Upper lobe of right lung (tissue), 1 donor: ENCODE measurements around the gene ADGRL3. TPM values are rescaled to one million over a fixed set of nuclear protein-coding genes. Genes with fewer than 3 reads are reported as not detected.
"Not testable (repeated sequence)": the region's sequence is repeated elsewhere in the genome, so short reads cannot be mapped to it uniquely, and the experiment has no call there.

Source experiments
- ATAC-seq: fragments of 200-7000 bp; cut with Tn5 transposase; one replicate; pipeline ENCODE4 v1.9.1; 2020; ENCODE audit warnings: mild to moderate bottlenecking, moderate library complexity
- DNase-seq: peaks from one replicate; pipeline ENCODE4 v3.0.0-alpha.2; 2020
- H3K27ac ChIP-seq: fragments of 200-600 bp; one replicate; pipeline ENCODE4 v1.8.0; 2022
- H3K27me3 ChIP-seq: fragments of 200-600 bp; one replicate; pipeline ENCODE4 v1.8.0; 2022; ENCODE audit warnings: mild to moderate bottlenecking
- H3K36me3 ChIP-seq: fragments of 200-600 bp; one replicate; pipeline ENCODE4 v1.8.0; 2022
- H3K4me1 ChIP-seq: fragments of 200-600 bp; one replicate; pipeline ENCODE4 v1.8.0; 2022
- H3K4me3 ChIP-seq: fragments of 200-600 bp; one replicate; pipeline ENCODE4 v1.8.0; 2022; ENCODE audit warnings: mild to moderate bottlenecking
- H3K9me3 ChIP-seq: fragments of 200-600 bp; one replicate; pipeline ENCODE4 v1.8.0; 2022
- intact Hi-C: fragments of 100-400 bp; cut with DNase I; formaldehyde crosslinking; loops from one replicate; pipeline ENCODE4 v1.11.0; 2022
- total RNA-seq: library from RNA; stranded (reverse); fragmentation: NEBNext Ultra II Directional; extraction: Animal tissue kit (Norgen Biotek cat#: 25700); gene quantifications from one replicate; pipeline ENCODE4 v1.2.1, GENCODE V29; 2021
- TF ChIP-seq, protein P1 (sequence below): fragments of 200-600 bp; IDR thresholded peaks from one replicate; pipeline ENCODE4 v1.8.0; 2022; ENCODE audit warnings: antibody characterized with exemption
- donor health status: DM: no; HTN: yes; CAD: no; lungs with severe emphysema.

Gene ADGRL3
- total RNA-seq, 1 donor from 2014 or later = 4.0 TPM

DNA sequence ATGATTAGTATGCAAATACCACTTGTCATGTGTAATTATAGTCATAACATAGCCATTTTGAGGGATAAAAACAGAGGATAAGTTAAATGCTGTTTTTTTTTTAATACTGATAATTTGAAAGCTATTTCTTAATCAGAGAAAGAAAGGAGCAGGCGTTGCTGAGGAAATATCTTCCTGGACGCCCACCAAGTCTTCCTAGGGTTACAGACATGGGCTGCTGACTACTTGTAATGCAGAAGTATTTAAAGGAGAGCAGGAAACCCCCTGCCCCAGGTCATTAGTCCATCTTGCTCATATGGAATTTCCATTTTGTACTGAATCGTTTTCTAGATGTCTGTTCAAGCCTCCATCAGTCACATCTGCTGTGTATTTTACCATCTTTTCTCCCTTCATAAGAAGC lies 176.2 kb downstream of the ADGRL3 start:
- TF ChIP-seq, protein P1, sequence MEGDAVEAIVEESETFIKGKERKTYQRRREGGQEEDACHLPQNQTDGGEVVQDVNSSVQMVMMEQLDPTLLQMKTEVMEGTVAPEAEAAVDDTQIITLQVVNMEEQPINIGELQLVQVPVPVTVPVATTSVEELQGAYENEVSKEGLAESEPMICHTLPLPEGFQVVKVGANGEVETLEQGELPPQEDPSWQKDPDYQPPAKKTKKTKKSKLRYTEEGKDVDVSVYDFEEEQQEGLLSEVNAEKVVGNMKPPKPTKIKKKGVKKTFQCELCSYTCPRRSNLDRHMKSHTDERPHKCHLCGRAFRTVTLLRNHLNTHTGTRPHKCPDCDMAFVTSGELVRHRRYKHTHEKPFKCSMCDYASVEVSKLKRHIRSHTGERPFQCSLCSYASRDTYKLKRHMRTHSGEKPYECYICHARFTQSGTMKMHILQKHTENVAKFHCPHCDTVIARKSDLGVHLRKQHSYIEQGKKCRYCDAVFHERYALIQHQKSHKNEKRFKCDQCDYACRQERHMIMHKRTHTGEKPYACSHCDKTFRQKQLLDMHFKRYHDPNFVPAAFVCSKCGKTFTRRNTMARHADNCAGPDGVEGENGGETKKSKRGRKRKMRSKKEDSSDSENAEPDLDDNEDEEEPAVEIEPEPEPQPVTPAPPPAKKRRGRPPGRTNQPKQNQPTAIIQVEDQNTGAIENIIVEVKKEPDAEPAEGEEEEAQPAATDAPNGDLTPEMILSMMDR = no peak
- intact Hi-C loops = no loop called here
- ATAC-seq = no peak
- H3K27ac ChIP-seq = no peak overlapping the region
- H3K9me3 ChIP-seq = no peaks in the 10 kb centered on the region
- H3K4me1 ChIP-seq = no peaks in the 10 kb centered on the region
- no peaks in the 10 kb centered on the region for H3K27me3 ChIP-seq
- no peaks in the 10 kb centered on the region for H3K36me3 ChIP-seq
- DNase-seq = no peak
- H3K4me3 ChIP-seq = no peak overlapping the region

DNA sequence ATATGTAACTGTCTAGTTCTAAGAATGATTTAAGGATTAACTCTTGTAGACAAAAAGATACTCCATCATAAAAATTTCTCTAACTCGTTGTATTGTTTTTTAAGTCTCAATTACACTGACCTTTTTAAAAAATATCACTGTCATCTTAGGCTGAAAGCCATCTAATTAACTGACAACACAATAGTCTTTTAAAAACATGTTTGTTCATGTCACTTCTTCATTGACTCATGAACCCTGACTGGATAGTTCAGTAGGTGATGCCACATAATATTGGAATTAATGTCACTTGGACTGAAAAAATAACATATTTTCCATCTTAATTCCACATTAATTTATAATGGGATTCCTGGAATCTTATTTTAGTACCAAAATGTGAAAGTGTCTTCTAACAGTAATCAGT lies 179.3 kb downstream of the ADGRL3 start:
- TF ChIP-seq, protein P1 = no peak
- H3K27me3 ChIP-seq = no peaks in the 10 kb centered on the region

DNA sequence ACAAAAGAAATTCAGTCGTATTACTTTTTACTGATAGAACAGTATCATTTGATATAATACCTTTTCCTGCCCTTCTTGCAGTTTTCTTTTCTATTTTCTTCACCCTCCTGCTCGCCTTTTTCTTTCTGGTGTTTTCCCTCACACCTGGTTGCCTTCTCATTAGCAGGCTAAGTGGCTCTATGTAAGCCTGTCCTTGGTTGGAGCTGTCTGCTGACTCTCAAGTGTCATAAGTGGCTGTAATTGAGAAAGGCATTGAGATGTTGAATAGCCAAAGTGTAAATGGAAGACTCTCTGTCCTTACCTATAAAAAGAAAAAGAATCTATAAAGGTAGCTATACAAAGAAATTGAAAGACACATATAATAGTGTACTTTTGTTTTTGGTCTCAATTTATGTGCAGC lies 180.7 kb downstream of the ADGRL3 start:
- no peaks in the 10 kb centered on the region for H3K36me3 ChIP-seq
- H3K4me3 ChIP-seq = no peak overlapping the region
- ATAC-seq (peak; percentile 43), DNase-seq (no peak)
- H3K9me3 ChIP-seq = no peaks in the 10 kb centered on the region
- intact Hi-C loops = no loop called here
- no peaks in the 10 kb centered on the region for H3K4me1 ChIP-seq
- TF ChIP-seq, protein P1 = no peak
- no peaks in the 10 kb centered on the region for H3K27me3 ChIP-seq
- H3K27ac ChIP-seq = no peak overlapping the region

More for the DNA sequence above, 179.3 kb downstream of the ADGRL3 start:
- intact Hi-C loops = no loop called here
- no peaks in the 10 kb centered on the region for H3K9me3 ChIP-seq
- H3K4me1 ChIP-seq = no peaks in the 10 kb centered on the region
- ATAC-seq (no peak), DNase-seq (no peak)
- no peak overlapping the region for H3K27ac ChIP-seq
- H3K4me3 ChIP-seq = no peak overlapping the region
- no peaks in the 10 kb centered on the region for H3K36me3 ChIP-seq

DNA sequence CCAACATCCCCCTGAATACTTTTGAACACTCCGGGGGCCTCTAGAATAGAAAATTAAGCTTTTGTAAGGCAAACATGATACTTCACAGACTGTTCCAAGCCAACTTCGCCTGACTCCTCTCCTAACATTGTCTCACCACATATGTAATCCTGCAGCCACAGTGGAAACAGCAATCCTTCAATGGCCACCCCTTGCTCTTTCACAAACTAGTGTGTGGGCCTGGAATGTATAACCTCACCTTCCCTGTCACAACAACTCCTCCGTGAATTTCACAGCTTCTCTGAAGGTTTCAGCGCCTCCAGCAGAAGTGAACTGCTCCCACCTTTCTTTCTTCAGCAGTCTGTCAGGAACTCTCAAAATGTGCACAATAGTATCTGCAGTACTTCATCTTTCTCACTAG lies 185.1 kb downstream of the ADGRL3 start:
- intact Hi-C loops = no loop called here
- Histone ChIP-seq H3K4me1 (no peaks in the 10 kb centered on the region), H3K27me3 (no peaks in the 10 kb centered on the region), H3K4me3 (no peak overlapping the region), H3K9me3 (no peaks in the 10 kb centered on the region), H3K36me3 (no peaks in the 10 kb centered on the region), H3K27ac (no peak overlapping the region)
- DNase-seq (no peak), ATAC-seq (no peak)
- TF ChIP-seq, protein P1 = no peak

DNA sequence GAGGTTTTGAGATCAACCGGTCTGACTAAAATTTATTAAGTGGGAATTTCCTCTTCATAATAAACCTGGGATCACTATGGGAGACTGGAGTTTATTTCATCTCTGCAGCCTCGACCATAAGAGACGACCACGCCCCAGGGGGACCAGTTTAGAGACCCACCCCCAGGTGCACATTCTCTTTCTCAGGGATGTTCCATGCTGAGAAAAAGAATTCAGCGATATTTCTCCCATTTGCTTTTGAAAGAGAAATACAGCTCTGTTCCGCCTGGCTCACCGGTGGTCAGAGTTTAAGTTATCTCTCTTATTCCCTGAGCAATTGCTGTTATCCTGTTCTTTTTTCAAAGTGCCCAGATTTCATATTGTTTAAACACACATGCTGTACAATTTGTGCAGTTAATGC lies 187.2 kb downstream of the ADGRL3 start:
- intact Hi-C loops, H3K27ac ChIP-seq, DNase-seq, H3K36me3 ChIP-seq, H3K4me1 ChIP-seq, H3K9me3 ChIP-seq, H3K4me3 ChIP-seq, H3K27me3 ChIP-seq, ATAC-seq: not testable (repeated sequence)

DNA sequence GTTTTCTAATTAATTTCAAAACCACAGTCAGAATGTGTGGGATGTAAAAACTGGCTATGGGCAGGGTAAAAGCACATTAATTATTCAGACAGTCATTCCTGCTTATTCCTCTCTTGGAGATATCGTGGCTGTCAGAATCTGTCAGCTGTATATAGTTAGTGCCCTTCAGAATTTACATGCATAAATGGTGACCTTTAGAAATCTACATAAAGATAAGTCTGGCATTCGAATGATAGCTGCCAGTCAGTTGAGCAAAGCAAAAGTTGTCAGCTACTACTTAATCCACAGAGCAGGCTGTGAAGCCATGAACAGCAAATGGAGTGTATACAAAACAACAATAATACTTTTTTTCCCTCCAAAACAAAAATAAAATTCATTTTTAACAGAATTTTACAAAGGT lies 189.5 kb downstream of the ADGRL3 start:
- H3K27me3 ChIP-seq = no peaks in the 10 kb centered on the region
- H3K4me3 ChIP-seq = no peak overlapping the region
- no peaks in the 10 kb centered on the region for H3K9me3 ChIP-seq
- TF ChIP-seq, protein P1 = no peak
- DNase-seq (no peak), ATAC-seq (no peak)
- H3K4me1 ChIP-seq = no peaks in the 10 kb centered on the region
- H3K36me3 ChIP-seq = no peaks in the 10 kb centered on the region
- intact Hi-C loops = no loop called here
- H3K27ac ChIP-seq = no peak overlapping the region
